Measurements from ENCODE around the gene PRUNE1.

The PRUNE1 gene

DNA sequence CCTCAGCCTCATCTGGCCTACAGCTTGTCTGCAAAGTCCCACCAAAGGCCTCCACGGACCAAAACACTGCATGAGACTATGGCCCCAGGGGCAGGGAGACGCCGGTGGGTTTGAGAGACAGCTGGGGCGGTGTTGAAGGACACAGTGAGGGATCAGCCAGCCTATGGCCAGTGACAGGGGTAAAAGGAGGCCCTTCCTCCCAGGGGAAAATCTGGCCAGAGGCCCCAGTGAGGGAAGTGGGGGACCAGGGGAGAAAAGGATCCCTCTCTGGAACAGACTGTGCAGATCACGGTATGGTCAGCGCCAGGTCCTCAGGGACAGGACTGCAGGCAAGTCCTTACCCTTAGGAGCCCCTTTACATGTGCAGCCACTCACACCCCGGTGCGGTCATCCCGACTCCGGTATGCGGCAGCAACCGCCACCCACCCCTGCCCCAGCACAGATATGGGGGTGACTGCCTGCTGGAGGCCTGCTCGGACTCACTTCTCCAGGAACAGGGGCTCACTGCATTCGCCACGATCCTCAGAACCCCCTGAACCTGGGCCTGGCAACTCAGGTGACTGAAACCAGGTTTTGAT lies 34.9 kb upstream of the PRUNE1 start:
- peaks cover 22% of the 10 kb centered on the region for H3K36me3 ChIP-seq (ENCODE audit: low read depth)
- H3K4me3 ChIP-seq (ENCODE audit: severe bottlenecking), result peak overlapping the region; percentile 100
- TF ChIP-seq, protein P1, sequence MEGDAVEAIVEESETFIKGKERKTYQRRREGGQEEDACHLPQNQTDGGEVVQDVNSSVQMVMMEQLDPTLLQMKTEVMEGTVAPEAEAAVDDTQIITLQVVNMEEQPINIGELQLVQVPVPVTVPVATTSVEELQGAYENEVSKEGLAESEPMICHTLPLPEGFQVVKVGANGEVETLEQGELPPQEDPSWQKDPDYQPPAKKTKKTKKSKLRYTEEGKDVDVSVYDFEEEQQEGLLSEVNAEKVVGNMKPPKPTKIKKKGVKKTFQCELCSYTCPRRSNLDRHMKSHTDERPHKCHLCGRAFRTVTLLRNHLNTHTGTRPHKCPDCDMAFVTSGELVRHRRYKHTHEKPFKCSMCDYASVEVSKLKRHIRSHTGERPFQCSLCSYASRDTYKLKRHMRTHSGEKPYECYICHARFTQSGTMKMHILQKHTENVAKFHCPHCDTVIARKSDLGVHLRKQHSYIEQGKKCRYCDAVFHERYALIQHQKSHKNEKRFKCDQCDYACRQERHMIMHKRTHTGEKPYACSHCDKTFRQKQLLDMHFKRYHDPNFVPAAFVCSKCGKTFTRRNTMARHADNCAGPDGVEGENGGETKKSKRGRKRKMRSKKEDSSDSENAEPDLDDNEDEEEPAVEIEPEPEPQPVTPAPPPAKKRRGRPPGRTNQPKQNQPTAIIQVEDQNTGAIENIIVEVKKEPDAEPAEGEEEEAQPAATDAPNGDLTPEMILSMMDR (IDR thresholded peaks at IDR 0.05; ENCODE audit: poor library complexity, severe bottlenecking), result no peak
- peak overlapping the region; percentile 79 for H3K27ac ChIP-seq (ENCODE audit: poor library complexity, severe bottlenecking)
- peaks cover 29% of the 10 kb centered on the region for H3K4me1 ChIP-seq (ENCODE audit: insufficient read depth, poor library complexity, severe bottlenecking)
- peak; percentile 18 for ATAC-seq (ENCODE audit: low read depth)
- H3K27me3 ChIP-seq (ENCODE audit: insufficient read depth, poor library complexity, severe bottlenecking), result no peaks in the 10 kb centered on the region
- no peaks in the 10 kb centered on the region for H3K9me3 ChIP-seq (ENCODE audit: severe bottlenecking)
- DNase-seq (ENCODE audit: low spot score), result no peak

DNA sequence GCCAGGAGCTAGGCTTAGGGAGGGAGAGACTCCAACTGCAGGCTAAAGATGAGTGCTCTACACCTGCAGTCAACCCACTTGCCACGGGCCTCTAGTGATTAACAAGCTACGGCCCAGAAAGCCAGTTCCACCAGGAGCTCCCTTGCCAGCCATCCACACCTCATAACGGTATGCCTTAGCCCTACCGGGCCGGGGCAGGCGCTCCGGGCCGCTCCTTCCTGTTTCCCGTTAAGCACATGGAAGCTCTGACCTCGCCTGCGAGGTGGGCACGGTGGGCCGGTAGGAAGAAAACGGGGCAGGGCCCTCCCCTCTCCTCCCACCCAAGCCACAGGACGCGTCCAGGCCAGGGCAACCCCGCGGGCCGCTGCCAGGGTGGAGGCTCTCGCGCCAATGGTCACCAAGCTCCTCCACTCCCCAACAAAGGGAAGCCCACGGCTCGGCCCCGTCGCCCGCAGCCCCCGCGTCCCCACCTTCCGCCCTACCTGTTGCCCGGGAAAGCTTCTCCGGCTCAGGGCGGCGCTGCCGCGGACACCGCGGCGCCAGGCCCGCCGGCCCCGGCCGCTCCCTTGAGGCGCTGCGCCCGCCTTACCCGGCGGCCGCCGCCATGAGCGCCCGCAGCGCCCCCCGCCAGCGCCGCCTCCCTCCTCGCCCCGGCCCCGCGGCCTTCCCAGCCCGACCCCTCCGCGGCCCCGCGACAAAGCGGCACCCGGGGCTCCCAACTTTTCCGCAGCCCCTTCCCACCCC lies 34.2 kb upstream of the PRUNE1 start:
- no peak for DNase-seq (ENCODE audit: low spot score)
- peak overlapping the region; percentile 100 for H3K4me3 ChIP-seq (ENCODE audit: severe bottlenecking)
- no peaks in the 10 kb centered on the region for H3K9me3 ChIP-seq (ENCODE audit: severe bottlenecking)
- H3K27ac ChIP-seq (ENCODE audit: poor library complexity, severe bottlenecking), result peak overlapping the region; percentile 79
- peak; percentile 41 for ATAC-seq (ENCODE audit: low read depth)
- TF ChIP-seq, protein P1 (IDR thresholded peaks at IDR 0.05; ENCODE audit: poor library complexity, severe bottlenecking), result no peak
- peaks cover 16% of the 10 kb centered on the region for H3K36me3 ChIP-seq (ENCODE audit: low read depth)
- H3K4me1 ChIP-seq (ENCODE audit: insufficient read depth, poor library complexity, severe bottlenecking), result peaks cover 29% of the 10 kb centered on the region
- H3K27me3 ChIP-seq (ENCODE audit: insufficient read depth, poor library complexity, severe bottlenecking), result no peaks in the 10 kb centered on the region

- DNase-seq (ENCODE audit: low spot score), result peak; percentile 75
- Histone ChIP-seq H3K27ac (ENCODE audit: poor library complexity, severe bottlenecking) (peak within 1 kb of the TSS; percentile 79), H3K9me3 (ENCODE audit: severe bottlenecking) (no peaks in the 10 kb centered on the region), H3K36me3 (ENCODE audit: low read depth) (peaks cover 11% of the 10 kb centered on the region; the same call in 1 of the 2 replicates), H3K4me3 (ENCODE audit: severe bottlenecking) (peak within 1 kb of the TSS; percentile 100), H3K27me3 (ENCODE audit: insufficient read depth, poor library complexity, severe bottlenecking) (no peaks in the 10 kb centered on the region), H3K4me1 (ENCODE audit: insufficient read depth, poor library complexity, severe bottlenecking) (peaks cover 29% of the 10 kb centered on the region)
- peak; percentile 63 for ATAC-seq (ENCODE audit: low read depth)
- TF ChIP-seq, protein P1 (IDR thresholded peaks at IDR 0.05; ENCODE audit: poor library complexity, severe bottlenecking), result no peak
Observed at GRCh38 chr1:150974580-150975478, 33.4 kb upstream of the PRUNE1 start, which contains the start of gene CERS2. TSS of gene CERS2 (minus strand) at chr1:150974835. CDS start at chr1:150969090, 5,745 bp downstream.

DNA sequence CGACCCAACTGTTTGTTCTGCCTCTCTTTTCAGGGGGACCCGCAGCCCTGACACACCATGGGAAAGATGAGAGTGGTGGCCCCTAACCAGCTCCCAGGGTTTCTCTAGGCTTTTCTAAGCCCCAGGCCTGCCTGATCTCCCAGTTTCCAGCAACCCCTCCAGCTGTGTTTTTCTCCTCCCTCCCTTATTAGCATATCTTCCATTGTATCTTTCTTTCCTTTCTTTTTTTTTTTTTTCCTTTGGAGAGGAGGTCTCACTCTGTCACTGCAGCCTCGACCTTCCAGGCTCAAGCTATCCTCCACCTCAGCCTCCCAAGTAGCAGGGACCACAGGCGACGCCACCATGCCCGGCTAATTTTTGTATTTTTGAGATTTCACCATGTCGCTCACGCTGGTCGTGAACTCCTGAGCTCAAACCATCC lies 31.8 kb upstream of the PRUNE1 start:
- no peak overlapping the region for H3K4me3 ChIP-seq (ENCODE audit: severe bottlenecking)
- TF ChIP-seq, protein P1 (IDR thresholded peaks at IDR 0.05; ENCODE audit: poor library complexity, severe bottlenecking), result no peak

More for the DNA sequence above, 31.8 kb upstream of the PRUNE1 start:
- Histone ChIP-seq H3K36me3 (ENCODE audit: low read depth) (peaks cover 9% of the 10 kb centered on the region; the same call in 1 of the 2 replicates), H3K4me1 (ENCODE audit: insufficient read depth, poor library complexity, severe bottlenecking) (peaks cover 30% of the 10 kb centered on the region), H3K9me3 (ENCODE audit: severe bottlenecking) (no peaks in the 10 kb centered on the region), H3K27me3 (ENCODE audit: insufficient read depth, poor library complexity, severe bottlenecking) (no peaks in the 10 kb centered on the region), H3K27ac (ENCODE audit: poor library complexity, severe bottlenecking) (peak overlapping the region; percentile 83)
- no peak for ATAC-seq (ENCODE audit: low read depth)
- no peak for DNase-seq (ENCODE audit: low spot score)
